WERI-Rb-1 (cell line): Measurements from ENCODE around the gene CDH24.
A peak's percentile ranks its signal among the peaks of the same experiment; 100 is the strongest.

Source experiments
- DNase-seq: peaks from one replicate; pipeline ENCODE4 v3.0.0-alpha.2; 2020
- H3K27ac ChIP-seq: fragments of 250-450 bp; sonication (Bioruptor Pico); 2 replicates; pipeline ENCODE4 v1.5.1; 2020; ENCODE audit warnings: mild to moderate bottlenecking, moderate library complexity
- H3K27me3 ChIP-seq: fragments of 250-450 bp; sonication (Bioruptor Pico); 2 replicates; pipeline ENCODE4 v1.5.1; 2021; ENCODE audit warnings: mild to moderate bottlenecking, low read depth, moderate library complexity; ENCODE audit not compliant: insufficient read depth, severe bottlenecking
- H3K36me3 ChIP-seq: fragments of 250-450 bp; sonication (Bioruptor Pico); 2 replicates; pipeline ENCODE4 v1.5.1; 2020; ENCODE audit warnings: mild to moderate bottlenecking, moderate library complexity
- H3K4me3 ChIP-seq: 2 replicates; pipeline ENCODE4 v1.5.1; 2011; ENCODE audit warnings: low read depth, mild to moderate bottlenecking, control low read depth, low read length
- H3K9me3 ChIP-seq: fragments of 250-450 bp; sonication (Bioruptor Pico); 2 replicates; pipeline ENCODE4 v1.5.1; 2021; ENCODE audit warnings: mild to moderate bottlenecking, moderate library complexity; ENCODE audit not compliant: severe bottlenecking
- TF ChIP-seq, protein P1 (sequence below): IDR thresholded peaks from 2 replicates; pipeline ENCODE4 v1.5.1; 2011; ENCODE audit warnings: low read depth, mild to moderate bottlenecking, control low read depth, inconsistent platforms, low read length

Gene CDH24

GRCh38 chr14:23103581-23103980, 46.3 kb upstream of the CDH24 start:
- Histone ChIP-seq H3K27me3 (no peaks in the 10 kb centered on the region), H3K27ac (no peak overlapping the region), H3K36me3 (peaks cover 3% of the 10 kb centered on the region), H3K9me3 (peaks cover 2% of the 10 kb centered on the region), H3K4me3 (no peak overlapping the region)
- TF ChIP-seq, protein P1, sequence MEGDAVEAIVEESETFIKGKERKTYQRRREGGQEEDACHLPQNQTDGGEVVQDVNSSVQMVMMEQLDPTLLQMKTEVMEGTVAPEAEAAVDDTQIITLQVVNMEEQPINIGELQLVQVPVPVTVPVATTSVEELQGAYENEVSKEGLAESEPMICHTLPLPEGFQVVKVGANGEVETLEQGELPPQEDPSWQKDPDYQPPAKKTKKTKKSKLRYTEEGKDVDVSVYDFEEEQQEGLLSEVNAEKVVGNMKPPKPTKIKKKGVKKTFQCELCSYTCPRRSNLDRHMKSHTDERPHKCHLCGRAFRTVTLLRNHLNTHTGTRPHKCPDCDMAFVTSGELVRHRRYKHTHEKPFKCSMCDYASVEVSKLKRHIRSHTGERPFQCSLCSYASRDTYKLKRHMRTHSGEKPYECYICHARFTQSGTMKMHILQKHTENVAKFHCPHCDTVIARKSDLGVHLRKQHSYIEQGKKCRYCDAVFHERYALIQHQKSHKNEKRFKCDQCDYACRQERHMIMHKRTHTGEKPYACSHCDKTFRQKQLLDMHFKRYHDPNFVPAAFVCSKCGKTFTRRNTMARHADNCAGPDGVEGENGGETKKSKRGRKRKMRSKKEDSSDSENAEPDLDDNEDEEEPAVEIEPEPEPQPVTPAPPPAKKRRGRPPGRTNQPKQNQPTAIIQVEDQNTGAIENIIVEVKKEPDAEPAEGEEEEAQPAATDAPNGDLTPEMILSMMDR, result no peak
- DNase-seq, result no peak

DNA sequence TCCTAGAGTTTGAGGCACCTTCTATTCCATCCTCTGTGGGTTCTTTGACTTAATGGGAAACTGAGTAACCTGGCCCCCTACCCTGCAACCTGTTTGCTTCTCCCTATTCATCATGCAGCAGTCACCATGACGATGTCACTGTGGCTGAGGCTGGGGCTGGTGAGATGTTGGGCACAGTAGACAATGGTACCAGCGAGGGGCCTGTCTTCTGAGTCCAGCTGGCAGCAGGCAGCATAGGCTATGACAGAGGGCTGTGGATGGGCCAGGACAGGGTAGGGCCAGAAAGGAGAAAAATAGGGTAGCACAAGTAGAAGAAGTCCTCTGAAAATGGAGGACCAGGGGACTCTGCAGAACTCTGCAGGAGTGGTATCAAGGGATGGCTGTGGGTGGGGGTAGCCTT, 45.5 kb upstream of the CDH24 start:
- Histone ChIP-seq H3K4me3 (no peak overlapping the region), H3K9me3 (no peaks in the 10 kb centered on the region), H3K27me3 (no peaks in the 10 kb centered on the region), H3K27ac (no peak overlapping the region), H3K36me3 (peaks cover 11% of the 10 kb centered on the region)
- DNase-seq, result no peak
- TF ChIP-seq, protein P1, result no peak

DNA sequence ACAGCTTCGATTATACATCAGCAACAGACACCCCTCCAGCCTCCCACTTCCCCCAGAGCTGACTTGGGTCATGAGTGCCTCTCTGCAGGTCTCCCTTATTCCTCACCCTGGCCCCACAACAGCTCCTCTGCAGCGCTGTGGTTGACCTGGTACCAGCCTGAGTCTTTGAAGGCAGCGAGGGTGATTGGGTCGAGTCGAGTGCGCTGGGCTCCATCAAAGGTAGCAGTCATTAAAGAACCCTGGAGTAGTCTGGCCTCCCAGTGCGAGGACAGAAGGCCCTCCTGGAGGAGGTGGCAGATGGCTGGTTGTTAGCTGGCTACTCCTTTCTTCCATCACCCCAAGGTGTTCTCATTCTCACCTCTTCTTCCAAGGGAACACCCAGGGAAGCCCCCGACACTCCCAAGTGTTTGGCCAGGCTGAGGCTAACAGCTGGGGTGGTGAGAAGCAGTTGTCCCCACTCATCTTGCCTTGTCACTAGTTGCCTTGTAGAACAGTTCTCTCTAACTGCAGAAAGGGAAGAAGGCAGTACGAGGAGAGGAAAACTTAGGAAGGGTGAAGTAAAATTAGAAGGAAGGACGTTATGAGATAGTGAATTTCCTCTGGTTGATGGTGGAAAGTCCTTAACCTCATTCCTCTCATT, 44.8 kb upstream of the CDH24 start:
- no peak for DNase-seq
- H3K9me3 ChIP-seq, result no peaks in the 10 kb centered on the region
- no peak overlapping the region for H3K4me3 ChIP-seq
- 0 out of 2 replicates have a peak overlapping the region, but pooled peaks have one; percentile 47 for H3K27ac ChIP-seq
- no peaks in the 10 kb centered on the region for H3K27me3 ChIP-seq
- peaks cover 17% of the 10 kb centered on the region for H3K36me3 ChIP-seq
- TF ChIP-seq, protein P1, result no peak

DNA sequence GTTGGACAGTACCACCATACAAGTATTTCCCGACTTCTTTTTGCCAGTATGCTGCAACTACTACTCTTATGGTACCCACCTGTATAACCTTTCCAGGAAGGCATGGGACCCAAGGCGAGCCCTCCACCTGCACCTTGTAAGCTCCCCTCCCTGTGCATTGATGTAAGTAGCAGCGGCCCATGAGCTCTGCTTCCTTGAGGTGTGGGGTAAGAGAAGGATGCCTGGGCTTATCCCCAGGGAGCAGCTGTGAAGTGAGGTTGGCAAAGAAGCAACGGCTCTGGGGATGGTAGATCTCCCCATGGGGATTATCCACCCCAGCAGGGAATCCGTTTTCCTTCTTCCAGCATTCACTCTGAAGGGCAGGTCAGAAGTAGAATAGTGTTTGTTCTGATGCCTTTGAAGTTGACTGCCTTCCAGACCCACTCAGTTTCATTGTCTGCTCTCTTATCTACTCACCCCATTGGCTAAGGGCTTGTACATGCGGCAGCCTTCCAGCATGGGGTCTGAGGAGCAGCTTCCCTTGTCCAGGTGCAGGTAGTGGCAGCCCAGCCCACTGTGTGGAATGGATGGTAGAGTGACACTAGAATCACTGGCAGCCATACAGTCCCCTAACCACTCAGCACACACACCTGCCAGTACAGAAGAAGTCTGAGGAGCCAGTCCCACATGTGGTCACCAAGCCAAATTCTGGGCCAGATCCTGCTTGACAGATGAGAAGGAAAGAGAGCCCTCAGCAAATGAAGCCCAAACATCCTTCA, 44.1 kb upstream of the CDH24 start:
- TF ChIP-seq, protein P1, result no peak
- H3K4me3 ChIP-seq, result no peak overlapping the region
- peak; percentile 83 for DNase-seq
- H3K27ac ChIP-seq, result peak overlapping the region; percentile 47; the same call in 1 of the 2 replicates
- H3K27me3 ChIP-seq, result no peaks in the 10 kb centered on the region
- peaks cover 19% of the 10 kb centered on the region for H3K36me3 ChIP-seq
- H3K9me3 ChIP-seq, result no peaks in the 10 kb centered on the region

DNA sequence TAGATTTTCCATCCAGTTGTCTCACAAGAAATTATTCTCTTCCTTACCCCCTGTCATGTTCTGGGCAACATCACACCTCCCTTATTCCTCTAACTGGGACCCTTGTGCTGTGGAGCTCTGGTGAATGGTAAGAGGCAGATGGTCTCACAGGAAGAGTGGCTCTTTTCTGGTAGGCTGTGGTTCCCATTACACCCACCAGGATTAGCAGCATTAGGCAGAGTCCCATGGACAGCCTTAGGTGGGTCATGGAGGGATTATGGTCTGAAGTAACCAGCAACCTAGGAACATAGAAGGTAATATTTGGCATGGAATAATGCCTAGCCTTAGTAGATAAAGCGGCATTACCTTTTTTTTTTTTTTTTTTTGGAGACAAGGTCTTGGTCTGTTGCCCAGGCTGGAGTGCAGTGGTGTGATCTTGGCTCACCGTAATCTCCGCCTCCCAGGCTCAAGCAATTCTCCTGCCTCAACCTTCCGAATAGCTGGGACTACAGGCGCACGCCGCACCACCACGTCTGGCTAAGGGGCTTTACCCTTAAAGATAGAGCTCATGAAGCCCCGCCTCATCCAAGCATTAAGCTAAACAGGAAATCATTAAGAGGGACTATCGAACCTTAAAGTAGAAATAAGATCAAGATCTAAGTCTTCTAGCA, 42.0 kb upstream of the CDH24 start:
- DNase-seq, result peak; percentile 57
- Histone ChIP-seq H3K4me3 (no peak overlapping the region), H3K9me3 (no peaks in the 10 kb centered on the region), H3K27me3 (no peaks in the 10 kb centered on the region), H3K36me3 (peaks cover 23% of the 10 kb centered on the region), H3K27ac (peak overlapping the region; percentile 17)
- TF ChIP-seq, protein P1, result no peak
